Prostate gland (tissue), 2 donors: ENCODE data around the gene CDR2L. TPM values are rescaled to one million over a fixed set of nuclear protein-coding genes. Genes with fewer than 3 reads are reported as not detected.

Source experiments
- DNase-seq: peaks from one replicate; pipeline ENCODE4 v3.0.0-alpha.2; 2019; ENCODE audit warnings: low spot score
- H3K27ac ChIP-seq, 2 donors: fragments of 200-600 bp; sonication (generic); 2 replicates each; pipeline ENCODE4 v1.5.1; 2017 to 2019
- H3K27me3 ChIP-seq: fragments of 200-600 bp; sonication (generic); replicated peaks from 2 replicates; pipeline ENCODE4 v1.5.1; 2019; ENCODE audit not compliant: insufficient read depth
- H3K36me3 ChIP-seq, 2 donors: fragments of 200-600 bp; sonication (generic); 1 replicate in 1 of 2; 2 replicates in 1 of 2; pipeline versions ENCODE4 v1.5.1 to v1.8.1; 2017 to 2019
- H3K4me1 ChIP-seq: fragments of 200-600 bp; sonication (generic); replicated peaks from 2 replicates; pipeline ENCODE4 v1.5.1; 2019
- H3K4me3 ChIP-seq, 2 donors: fragments of 200-600 bp; sonication (generic); 2 replicates each; pipeline ENCODE4 v1.5.1; 2017 to 2019
- H3K9me3 ChIP-seq: fragments of 200-600 bp; sonication (generic); 2 replicates; pipeline ENCODE4 v1.5.1; 2017
- CTCF ChIP-seq, 4 experiments: fragments of 200-600 bp in 2 of 4; fragments of 450-650 bp in 2 of 4; sonication (generic) in 2 of 4; IDR thresholded peaks; 1 replicate in 3 of 4; 2 replicates in 1 of 4; pipeline ENCODE4 v1.5.1; 2016 to 2019; ENCODE audit warnings: antibody characterized with exemption in 4 of 4, mild to moderate bottlenecking in 2 of 4, moderate library complexity in 2 of 4
- POLR2A ChIP-seq: fragments of 450-650 bp; IDR thresholded peaks from one replicate; pipeline ENCODE4 v1.6.1; 2016; ENCODE audit warnings: antibody characterized with exemption, mild to moderate bottlenecking
- POLR2AphosphoS5 ChIP-seq: sonication (generic); formaldehyde crosslinking; IDR thresholded peaks from one replicate; pipeline ENCODE4 v1.6.1; 2017; ENCODE audit warnings: antibody characterized with exemption
- WGBS: methylation state at CpG from one replicate; pipeline ENCODE4 v1.1.5; 2018; 5-methylcytosine and 5-hydroxymethylcytosine counted together
- intact Hi-C: fragments of 100-400 bp; cut with DNase I; formaldehyde crosslinking; loops from one replicate; pipeline ENCODE4 v1.14.2; 2022
- total RNA-seq, 2 donors: library from RNA; depleted of rRNA; stranded (reverse); fragments of >200 nt; gene quantifications; one replicate each; pipeline ENCODE4 v1.1.0, GENCODE V29; 2016

CDR2L gene
- total RNA-seq, 2 donors from 2014 or later: 13.7 to 34.9 TPM

- H3K36me3 ChIP-seq: no peaks in the 10 kb centered on the region
- intact Hi-C loops: no loop called here
Measured at GRCh38 chr17:74972107-74972972, 15.1 kb upstream of the CDR2L start, which contains the start of gene HID1. Gene HID1 (minus strand): TSS chr17:74972759. CDS start chr17:74972656, 103 bp downstream.

GRCh38 chr17:74972973-74973328, 14.5 kb upstream of the CDR2L start:
- Histone ChIP-seq H3K4me1 (peaks cover 6% of the 10 kb centered on the region), H3K27ac (peak overlapping the region in 1 of 2 donors; percentile 74)
- 14% methylated on average over 17 of the region's 17 CpGs for WGBS

More at GRCh38 chr17:74972107-74972972, 15.1 kb upstream of the CDR2L start, which contains the start of gene HID1:
- H3K27ac ChIP-seq: peak within 1 kb of the TSS; percentile 74 to 78
- WGBS: 2% methylated on average over 70 of the region's 95 CpGs
- H3K9me3 ChIP-seq: no peaks in the 10 kb centered on the region
- peaks cover 6% of the 10 kb centered on the region for H3K4me1 ChIP-seq
- H3K27me3 ChIP-seq: no peaks in the 10 kb centered on the region
- peak; percentile 70 for DNase-seq
- H3K4me3 ChIP-seq: peak within 1 kb of the TSS; percentile 60 to 65
- TF ChIP-seq POLR2AphosphoS5: peak; percentile 32
- TF ChIP-seq POLR2A: peak; percentile 57
- peak in 1 of 4 experiments; percentile 3 for TF ChIP-seq CTCF (IDR thresholded peaks at IDR 0.05)

GRCh38 chr17:74975943-74976342, 11.5 kb upstream of the CDR2L start:
- intact Hi-C loops: no loop called here
- 80% methylated on average over 4 of the region's 4 CpGs for WGBS
- TF ChIP-seq POLR2AphosphoS5 (no peak), CTCF (IDR thresholded peaks at IDR 0.05) (no peak), POLR2A (no peak)
- H3K4me1 ChIP-seq: no peaks in the 10 kb centered on the region
- H3K27me3 ChIP-seq: no peaks in the 10 kb centered on the region
- no peaks in the 10 kb centered on the region for H3K9me3 ChIP-seq
- H3K27ac ChIP-seq: no peak overlapping the region
- H3K4me3 ChIP-seq: no peak overlapping the region
- DNase-seq: no peak
- no peaks in the 10 kb centered on the region for H3K36me3 ChIP-seq

More at GRCh38 chr17:74972973-74973328, 14.5 kb upstream of the CDR2L start:
- Histone ChIP-seq H3K4me3 (peak overlapping the region; percentile 60 to 65), H3K27me3 (no peaks in the 10 kb centered on the region), H3K36me3 (no peaks in the 10 kb centered on the region), H3K9me3 (no peaks in the 10 kb centered on the region)
- DNase-seq: no peak
- intact Hi-C loops: no loop called here
- TF ChIP-seq POLR2AphosphoS5: no peak
- TF ChIP-seq CTCF (IDR thresholded peaks at IDR 0.05): no peak
- TF ChIP-seq POLR2A: no peak

- H3K4me3 ChIP-seq: no peak overlapping the region
- no peaks in the 10 kb centered on the region for H3K36me3 ChIP-seq
- no peaks in the 10 kb centered on the region for H3K27me3 ChIP-seq
- H3K9me3 ChIP-seq: no peaks in the 10 kb centered on the region
- DNase-seq: no peak
- intact Hi-C loops: no loop called here
- 94% methylated on average over 3 of the region's 3 CpGs for WGBS
- no peaks in the 10 kb centered on the region for H3K4me1 ChIP-seq
- no peak for TF ChIP-seq CTCF (IDR thresholded peaks at IDR 0.05)
- no peak for TF ChIP-seq POLR2AphosphoS5
- no peak overlapping the region for H3K27ac ChIP-seq
Measured at GRCh38 chr17:74977802-74978201, 9.6 kb upstream of the CDR2L start.

- Histone ChIP-seq H3K9me3 (no peaks in the 10 kb centered on the region), H3K4me1 (no peaks in the 10 kb centered on the region), H3K36me3 (no peaks in the 10 kb centered on the region), H3K4me3 (no peak overlapping the region), H3K27me3 (no peaks in the 10 kb centered on the region), H3K27ac (no peak overlapping the region)
- no peak for TF ChIP-seq CTCF (IDR thresholded peaks at IDR 0.05)
- no peak for TF ChIP-seq POLR2A
- TF ChIP-seq POLR2AphosphoS5: no peak
- intact Hi-C loops: no loop called here
- no peak for DNase-seq
- 82% methylated on average over 3 of the region's 3 CpGs for WGBS
Measured at GRCh38 chr17:74978240-74978639, 9.2 kb upstream of the CDR2L start.
